Spleen (tissue), 11 donors: Measurements from ENCODE around the gene RUSC1. TPM values are rescaled to one million over a fixed set of nuclear protein-coding genes. Genes with fewer than 3 reads are reported as not detected.

Experiments used
- DNase-seq: peaks from one replicate; pipeline ENCODE4 v3.0.0-alpha.2; 2020
- H3K27ac ChIP-seq, 8 donors: fragments of 200-600 bp; sonication (generic) in 7 of 8; 1 replicate in 4 of 8; 2 replicates in 4 of 8; pipeline versions ENCODE4 v1.5.0 to v1.8.0; 2016 to 2021; ENCODE audit warnings: inconsistent platforms in 4 of 8, mild to moderate bottlenecking in 4 of 8, moderate library complexity in 1 of 8
- H3K27me3 ChIP-seq, 7 donors: fragments of 200-600 bp; sonication (generic) in 6 of 7; replicated peaks in 1 of 7; 1 replicate in 4 of 7; 2 replicates in 3 of 7; pipeline versions ENCODE4 v1.5.0 to v1.8.0; 2016 to 2021; ENCODE audit warnings: inconsistent platforms in 3 of 7, mild to moderate bottlenecking in 1 of 7
- H3K36me3 ChIP-seq, 6 donors: fragments of 200-600 bp; sonication (generic) in 5 of 6; 1 replicate in 4 of 6; 2 replicates in 2 of 6; pipeline versions ENCODE4 v1.5.0 to v1.8.0; 2016 to 2021; ENCODE audit warnings: inconsistent platforms in 2 of 6
- H3K4me1 ChIP-seq, 6 donors: fragments of 200-600 bp; sonication (generic) in 5 of 6; 1 replicate in 3 of 6; 2 replicates in 3 of 6; pipeline versions ENCODE4 v1.5.0 to v1.8.0; 2016 to 2021; ENCODE audit warnings: inconsistent platforms in 3 of 6
- H3K4me3 ChIP-seq, 8 donors: fragments of 200-600 bp; sonication (generic) in 7 of 8; 1 replicate in 4 of 8; 2 replicates in 4 of 8; pipeline versions ENCODE4 v1.5.0 to v1.8.0; 2016 to 2021; ENCODE audit warnings: inconsistent platforms in 4 of 8, mild to moderate bottlenecking in 4 of 8, moderate library complexity in 2 of 8
- H3K9me3 ChIP-seq, 8 donors: fragments of 200-600 bp; sonication (generic) in 7 of 8; 1 replicate in 4 of 8; 2 replicates in 4 of 8; pipeline versions ENCODE4 v1.5.0 to v1.8.0; 2016 to 2021; ENCODE audit warnings: inconsistent platforms in 4 of 8
- POLR2A ChIP-seq, 3 donors: fragments of 450-650 bp; IDR thresholded peaks; one replicate each; pipeline ENCODE4 v1.5.1; 2017; ENCODE audit warnings: antibody characterized with exemption in 3 of 3, mild to moderate bottlenecking in 1 of 3
- POLR2AphosphoS5 ChIP-seq, 3 donors: sonication (generic); formaldehyde crosslinking; IDR thresholded peaks; one replicate each; pipeline ENCODE4 v1.5.1; 2017; ENCODE audit warnings: antibody characterized with exemption in 3 of 3
- WGBS, 5 donors: extraction: QIAGEN DNeasy Blood & Tissue Kit in 3 of 5; methylation state at CpG; one replicate each; pipeline versions ENCODE4 v1.1.5 to v1.1.7; 2013 to 2018; 5-methylcytosine and 5-hydroxymethylcytosine counted together
- intact Hi-C: fragments of 100-400 bp; cut with DNase I; formaldehyde crosslinking; loops from one replicate; pipeline ENCODE4 v1.15.0; 2023; ENCODE audit warnings: low total_unique reads
- polyA plus RNA-seq, 3 donors: library from polyadenylated mRNA; stranded (reverse); fragments of 200-250 nt; gene quantifications; one replicate each; pipeline ENCODE4 v1.2.1, GENCODE V29; 2013
- total RNA-seq, 7 donors: library from RNA; depleted of rRNA in 3 of 7; stranded (reverse); fragments of >200 nt in 3 of 7; fragmentation: NEBNext Ultra II Directional in 4 of 7; extraction: Animal tissue kit (Norgen Biotek cat#: 25700) in 4 of 7; gene quantifications; one replicate each; pipeline versions ENCODE4 v1.1.0 to v1.2.1, GENCODE V29; 2016 to 2021
- TF ChIP-seq, protein P1 (sequence below), 11 experiments: fragments of 200-600 bp in 7 of 11; fragments of 450-650 bp in 4 of 11; sonication (generic) in 4 of 11; IDR thresholded peaks in 8 of 11; conservative IDR thresholded peaks in 3 of 11; 1 replicate in 7 of 11; 2 replicates in 4 of 11; pipeline versions ENCODE4 v1.4.0 to v1.8.0; 2016 to 2021; ENCODE audit warnings: antibody characterized with exemption in 11 of 11, inconsistent platforms in 4 of 11, mild to moderate bottlenecking in 1 of 11
- donor health status: healthy with polysubstance abuse.
- donor health status: DM: no; HTN: no; CAD: no; lungs with moderate emphysema.
- donor health status: DM: no; HTN: no; CAD: no.
- donor health status: Bipolar disorder and iron deficiency.
- donor health status: healthy.
- donor health status: DM: no; HTN: no; CAD: no.
- donor health status: DM: yes; HTN: yes; CAD: no.

Gene RUSC1
- total and polyA plus RNA-seq, 10 donors = 8.5 to 21.1 (median 17.5) TPM

DNA sequence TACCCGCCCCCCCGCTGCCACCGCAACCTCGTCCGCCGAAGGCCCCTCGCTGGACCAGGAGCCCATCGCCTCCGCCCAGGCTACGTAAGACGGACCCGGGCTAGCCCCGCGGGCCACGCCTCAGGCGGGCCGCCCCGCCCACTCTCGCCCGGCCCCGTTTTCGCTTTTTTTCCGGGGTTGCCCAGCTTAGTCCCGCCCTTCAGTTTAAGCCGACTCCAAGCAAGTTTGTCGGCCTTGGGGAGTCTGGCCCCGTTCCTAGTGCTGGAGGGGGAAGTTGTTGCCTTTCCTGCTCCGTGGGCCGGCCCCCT, 3.0 kb downstream of the RUSC1 start:
- no peaks in the 10 kb centered on the region for H3K27me3 ChIP-seq
- H3K4me1 ChIP-seq = peaks cover 20 to 70% (median 48%) of the 10 kb centered on the region in 6 donors
- peak; percentile 96 for DNase-seq
- TF ChIP-seq POLR2A (IDR thresholded peaks at IDR 0.05) = peak in 1 of 3 donors; percentile 29
- TF ChIP-seq, protein P1, sequence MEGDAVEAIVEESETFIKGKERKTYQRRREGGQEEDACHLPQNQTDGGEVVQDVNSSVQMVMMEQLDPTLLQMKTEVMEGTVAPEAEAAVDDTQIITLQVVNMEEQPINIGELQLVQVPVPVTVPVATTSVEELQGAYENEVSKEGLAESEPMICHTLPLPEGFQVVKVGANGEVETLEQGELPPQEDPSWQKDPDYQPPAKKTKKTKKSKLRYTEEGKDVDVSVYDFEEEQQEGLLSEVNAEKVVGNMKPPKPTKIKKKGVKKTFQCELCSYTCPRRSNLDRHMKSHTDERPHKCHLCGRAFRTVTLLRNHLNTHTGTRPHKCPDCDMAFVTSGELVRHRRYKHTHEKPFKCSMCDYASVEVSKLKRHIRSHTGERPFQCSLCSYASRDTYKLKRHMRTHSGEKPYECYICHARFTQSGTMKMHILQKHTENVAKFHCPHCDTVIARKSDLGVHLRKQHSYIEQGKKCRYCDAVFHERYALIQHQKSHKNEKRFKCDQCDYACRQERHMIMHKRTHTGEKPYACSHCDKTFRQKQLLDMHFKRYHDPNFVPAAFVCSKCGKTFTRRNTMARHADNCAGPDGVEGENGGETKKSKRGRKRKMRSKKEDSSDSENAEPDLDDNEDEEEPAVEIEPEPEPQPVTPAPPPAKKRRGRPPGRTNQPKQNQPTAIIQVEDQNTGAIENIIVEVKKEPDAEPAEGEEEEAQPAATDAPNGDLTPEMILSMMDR (IDR thresholded peaks at IDR 0.05 in 8 of 11, conservative IDR thresholded peaks at IDR 0.05 in 3 of 11) = no peak
- TF ChIP-seq POLR2AphosphoS5 (IDR thresholded peaks at IDR 0.05) = peak in 1 of 3 donors; percentile 53
- 0 to 1% (median 0%) methylated on average over 20 to 29 of the region's 29 CpGs for WGBS, 5 donors
- peak overlapping the region; percentile 80 to 97 (median 89) for H3K4me3 ChIP-seq
- peaks cover 0 to 34% (median 11%) of the 10 kb centered on the region in 6 donors for H3K36me3 ChIP-seq
- intact Hi-C loops = loop anchor here (10.0 kb wide), 1 partner anchor 49 kb away; the partner anchor contains the start of genes CLK2 and HCN3
- peak overlapping the region; percentile 95 to 99 (median 96) for H3K27ac ChIP-seq
- no peaks in the 10 kb centered on the region for H3K9me3 ChIP-seq

- peak; percentile 98 for DNase-seq
- Histone ChIP-seq H3K4me3 (peak overlapping the region; percentile 80 to 97 (median 89)), H3K27ac (peak overlapping the region; percentile 95 to 99 (median 96)), H3K4me1 (peaks cover 20 to 69% (median 48%) of the 10 kb centered on the region in 6 donors), H3K9me3 (no peaks in the 10 kb centered on the region), H3K27me3 (no peaks in the 10 kb centered on the region), H3K36me3 (peaks cover 0 to 34% (median 12%) of the 10 kb centered on the region in 6 donors)
- intact Hi-C loops = loop anchor here (10.0 kb wide), 1 partner anchor 49 kb away; the partner anchor contains the start of genes CLK2 and HCN3
- TF ChIP-seq POLR2AphosphoS5 (IDR thresholded peaks at IDR 0.05) (peak; percentile 89 to 92 (median 91)), POLR2A (IDR thresholded peaks at IDR 0.05) (peak in 2 of 3 donors; percentile 52 to 65)
- TF ChIP-seq, protein P1 (IDR thresholded peaks at IDR 0.05 in 8 of 11, conservative IDR thresholded peaks at IDR 0.05 in 3 of 11) = peak in 2 of 11 experiments; percentile 9
- 0 to 1% (median 0%) methylated on average over 9 to 44 of the region's 44 CpGs for WGBS, 5 donors
These were observed 3.5 kb downstream of the RUSC1 start for GRCh38 chr1:155324037-155324716.

DNA sequence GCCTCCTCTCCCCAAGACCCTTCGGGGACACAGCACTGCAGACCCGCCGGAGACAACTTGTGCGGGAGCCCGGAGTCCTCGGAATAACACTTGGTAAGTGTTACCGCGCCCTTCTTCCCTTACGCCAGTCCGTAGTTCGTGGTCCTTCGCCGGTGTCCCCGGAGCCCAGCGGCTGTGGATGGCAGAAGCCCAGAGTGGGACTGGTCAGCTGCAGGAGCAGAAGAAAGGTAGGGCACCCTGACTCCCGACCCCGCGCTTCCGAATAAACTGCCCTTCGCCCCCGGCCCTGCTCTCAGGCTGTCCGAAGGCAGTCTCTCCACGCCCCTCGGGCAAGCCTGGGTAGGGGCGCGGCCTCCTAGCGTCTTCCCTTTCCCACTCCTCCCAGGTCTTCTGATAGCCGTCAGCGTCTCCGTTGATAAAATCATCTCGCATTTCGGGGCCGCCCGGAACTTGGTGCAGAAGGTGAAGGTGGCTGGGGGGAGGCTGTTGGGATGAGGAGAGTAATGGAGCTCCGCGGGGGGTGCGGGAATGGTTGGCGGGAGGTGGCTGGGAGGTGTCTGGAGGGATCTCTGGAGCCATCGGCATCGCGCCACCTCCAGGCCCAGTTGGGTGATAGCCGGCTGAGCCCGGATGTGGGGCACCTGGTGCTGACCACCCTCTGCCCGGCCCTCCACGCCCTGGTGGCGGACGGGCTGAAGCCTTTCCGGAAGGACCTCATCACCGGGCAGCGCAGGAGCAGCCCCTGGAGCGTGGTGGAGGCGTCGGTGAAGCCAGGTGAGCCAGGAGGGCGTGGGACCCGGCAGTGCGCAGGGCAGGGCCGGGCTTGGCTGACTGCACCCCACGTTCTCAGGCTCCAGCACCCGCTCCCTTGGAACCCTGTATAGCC, 4.3 kb downstream of the RUSC1 start:
- Histone ChIP-seq H3K27me3 (no peaks in the 10 kb centered on the region), H3K4me3 (peak overlapping the region; percentile 80 to 97 (median 89)), H3K36me3 (peaks cover 0 to 35% (median 13%) of the 10 kb centered on the region in 6 donors), H3K27ac (peak overlapping the region; percentile 95 to 99 (median 96)), H3K4me1 (peaks cover 19 to 61% (median 45%) of the 10 kb centered on the region in 6 donors), H3K9me3 (no peaks in the 10 kb centered on the region)
- peak; percentile 86 for DNase-seq
- no peak for TF ChIP-seq POLR2A (IDR thresholded peaks at IDR 0.05)
- peak in 1 of 3 donors; percentile 49 for TF ChIP-seq POLR2AphosphoS5 (IDR thresholded peaks at IDR 0.05)
- TF ChIP-seq, protein P1 (IDR thresholded peaks at IDR 0.05 in 8 of 11, conservative IDR thresholded peaks at IDR 0.05 in 3 of 11) = peak in 7 of 11 experiments; percentile 20 to 54 (median 35)
- 16 to 22% (median 19%) methylated on average over 39 to 59 of the region's 59 CpGs for WGBS, 5 donors
- intact Hi-C loops = loop anchor here (10.0 kb wide), 1 partner anchor 50 kb away; the partner anchor contains the start of genes CLK2 and HCN3
